Measurements from ENCODE around the gene ARHGDIA.

Gene ARHGDIA

GRCh38 chr17:81821603-81822311 is 49.4 kb downstream of the ARHGDIA start:
- no peak for DNase-seq

GRCh38 chr17:81821147-81821546 is 50.0 kb downstream of the ARHGDIA start:
- DNase-seq, result no peak

- DNase-seq, result no peak
Measured at GRCh38 chr17:81819708-81820107, 51.4 kb downstream of the ARHGDIA start.

- DNase-seq, result no peak
Measured at GRCh38 chr17:81817758-81818147, 53.4 kb downstream of the ARHGDIA start.

Measured in activated naive CD4-positive, alpha-beta T cell (primary cell).